Cardiac septum (tissue), 1 donor: Measurements from ENCODE around the gene PCDHGA6. TPM values are rescaled to one million over a fixed set of nuclear protein-coding genes. Genes with fewer than 3 reads are reported as not detected.
"Not testable (repeated sequence)": the region's sequence is repeated elsewhere in the genome, so short reads cannot be mapped to it uniquely, and the experiment has no call there.

ENCODE experiments used
- DNase-seq: peaks from one replicate; pipeline ENCODE4 v3.0.0-alpha.2; 2020; ENCODE audit warnings: low spot score
- intact Hi-C: fragments of 100-400 bp; cut with DNase I; formaldehyde crosslinking; loops from one replicate; pipeline ENCODE4 v1.14.0; 2022
- long read RNA-seq: library from polyadenylated mRNA; unstranded; transcript quantifications from one replicate; pipeline ENCODE4 v2.0.0, GENCODE V29; 2021
- total RNA-seq: library from RNA; stranded (reverse); fragmentation: NEBNext Ultra II Directional; extraction: Animal tissue kit (Norgen Biotek cat#: 25700); gene quantifications from one replicate; pipeline ENCODE4 v1.2.1, GENCODE V29; 2021
- donor health status: DM: no; HTN: no; CAD: no.

Gene PCDHGA6
- 11.5 TPM for total RNA-seq
- long read RNA-seq, full-length matches to known transcripts = 3 of 4 reads
- long read RNA-seq, partial matches to known transcripts = 0 of 4 reads
- long read RNA-seq, other reads (novel, unspliced or antisense) = 1 of 4 reads

GRCh38 chr5:141373673-141374317, at the start of gene PCDHGA6:
Gene PCDHGA6 (plus strand): TSS chr5:141373891. CDS start chr5:141374084, 193 bp downstream.
- no peak for DNase-seq
- intact Hi-C loops = no loop called here

DNA sequence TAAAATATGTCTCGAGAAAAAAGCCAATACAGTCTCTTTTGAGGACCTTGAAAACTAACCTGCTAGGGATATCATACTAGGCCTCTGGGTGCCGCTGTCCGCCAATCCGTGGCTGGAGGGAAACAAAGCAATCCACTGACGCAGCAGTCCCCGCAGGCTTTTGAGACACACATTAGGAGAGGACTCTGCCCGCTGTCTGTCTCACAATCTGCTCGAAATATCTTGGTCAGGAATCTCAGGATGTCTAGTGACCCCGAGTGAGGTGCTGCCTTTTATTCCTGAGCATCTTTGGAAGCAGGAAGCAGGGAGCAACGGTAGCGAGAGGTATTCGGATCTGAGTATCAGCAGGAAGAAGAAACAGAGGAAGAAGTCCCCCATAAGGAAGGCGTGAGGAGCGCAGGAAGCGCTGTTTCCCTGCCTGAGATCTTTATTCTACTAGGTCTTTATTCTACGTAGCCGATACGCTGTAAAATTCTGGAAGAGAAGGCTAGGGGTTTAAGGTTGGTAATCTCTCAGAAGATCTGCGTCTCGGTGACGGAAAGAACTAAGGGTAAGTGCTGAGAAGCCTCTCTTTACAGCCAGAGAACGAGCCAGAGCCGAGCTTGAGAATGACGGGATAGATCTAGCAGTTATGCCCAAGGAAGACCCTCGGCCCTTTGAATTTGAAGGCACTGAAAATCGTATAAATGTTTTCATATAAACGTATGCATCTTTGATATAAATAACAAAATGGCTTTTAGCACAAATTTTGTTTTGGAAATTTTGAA, 47.4 kb upstream of the PCDHGA6 start:
- intact Hi-C loops = loop anchor here (10.0 kb wide), 1 partner anchor 199 kb away; no protein-coding TSS in a partner anchor
- no peak for DNase-seq

DNA sequence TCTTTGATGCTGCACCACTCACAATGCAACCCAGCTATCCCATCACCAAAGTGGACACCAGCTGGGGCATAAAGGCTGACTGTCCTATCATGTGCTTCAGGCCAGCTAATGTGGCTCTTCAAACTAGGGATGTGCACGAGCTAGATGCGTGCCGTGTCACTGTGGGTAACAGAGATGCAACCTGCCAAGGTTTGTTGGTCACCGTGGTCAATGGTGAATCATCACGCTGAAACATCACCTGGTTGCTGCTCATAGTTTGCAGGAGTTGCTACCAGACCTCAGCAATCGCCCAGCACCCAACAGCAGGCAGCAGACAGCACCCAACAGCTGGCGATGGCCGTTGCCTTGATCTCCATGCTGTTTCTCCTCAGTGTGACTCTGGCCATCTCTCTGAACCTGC, 45.5 kb upstream of the PCDHGA6 start:
- DNase-seq = no peak
- intact Hi-C loops = loop anchor here (10.0 kb wide), 1 partner anchor 197 kb away; no protein-coding TSS in a partner anchor

GRCh38 chr5:141330299-141331080, 43.2 kb upstream of the PCDHGA6 start, which contains the start of gene PCDHGA1:
Gene PCDHGA1 (plus strand): TSS chr5:141330514.
- intact Hi-C loops = no loop called here
- DNase-seq = no peak

DNA sequence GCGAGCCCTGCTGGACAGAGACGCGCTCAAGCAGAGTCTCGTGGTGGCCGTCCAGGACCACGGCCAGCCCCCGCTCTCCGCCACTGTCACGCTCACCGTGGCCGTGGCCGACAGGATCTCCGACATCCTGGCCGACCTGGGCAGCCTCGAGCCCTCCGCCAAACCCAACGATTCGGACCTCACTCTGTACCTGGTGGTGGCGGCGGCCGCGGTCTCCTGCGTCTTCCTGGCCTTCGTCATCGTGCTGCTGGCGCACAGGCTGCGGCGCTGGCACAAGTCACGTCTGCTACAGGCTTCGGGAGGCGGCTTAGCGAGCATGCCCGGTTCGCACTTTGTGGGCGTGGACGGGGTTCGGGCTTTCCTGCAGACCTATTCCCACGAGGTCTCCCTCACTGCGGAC, 41.1 kb upstream of the PCDHGA6 start:
- DNase-seq, intact Hi-C loops: not testable (repeated sequence)

DNA sequence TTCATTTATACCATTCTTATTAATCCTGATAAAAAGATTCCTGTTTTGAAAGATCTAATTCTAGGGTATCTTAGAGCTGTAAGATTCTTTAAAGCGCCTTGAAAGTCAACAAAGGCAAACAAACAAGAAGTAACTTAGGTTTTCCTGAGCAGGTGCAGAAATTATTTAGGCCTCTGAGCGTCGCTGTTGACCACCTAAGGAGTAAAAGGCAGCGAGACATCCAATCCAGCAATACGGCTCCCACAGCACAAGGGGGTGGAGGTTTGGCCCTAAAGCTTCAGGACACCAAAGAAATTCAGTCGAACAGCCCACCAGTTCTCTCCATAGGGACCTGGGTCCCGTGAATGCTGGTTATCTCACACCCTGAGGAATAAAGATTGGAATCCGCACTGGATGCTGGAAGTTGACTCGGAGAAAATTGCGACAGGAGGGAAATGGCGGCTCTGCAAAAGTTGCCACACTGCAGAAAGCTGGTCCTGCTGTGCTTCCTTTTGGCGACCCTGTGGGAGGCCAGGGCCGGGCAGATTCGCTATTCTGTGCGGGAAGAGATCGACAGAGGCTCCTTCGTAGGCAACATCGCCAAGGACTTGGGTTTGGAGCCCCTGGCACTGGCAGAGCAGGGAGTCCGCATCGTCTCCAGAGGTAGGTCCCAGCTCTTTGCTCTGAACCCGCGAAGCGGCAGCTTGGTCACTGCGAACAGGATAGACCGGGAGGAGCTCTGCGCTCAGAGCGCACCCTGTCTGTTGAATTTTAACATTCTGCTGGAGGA, 35.0 kb upstream of the PCDHGA6 start, which contains the start of gene PCDHGA2:
TSS of gene PCDHGA2 (plus strand) at position 223 of the 769 bp plus-strand sequence.
- no peak for DNase-seq
- intact Hi-C loops = no loop called here

- DNase-seq, intact Hi-C loops: not testable (repeated sequence)
Measured at GRCh38 chr5:141340781-141341354, 32.8 kb upstream of the PCDHGA6 start.

GRCh38 chr5:141342773-141343172, 30.9 kb upstream of the PCDHGA6 start:
- DNase-seq = no peak
- intact Hi-C loops = loop anchor here (2.0 kb wide), 1 partner anchor 218 kb away; no protein-coding TSS in a partner anchor

DNA sequence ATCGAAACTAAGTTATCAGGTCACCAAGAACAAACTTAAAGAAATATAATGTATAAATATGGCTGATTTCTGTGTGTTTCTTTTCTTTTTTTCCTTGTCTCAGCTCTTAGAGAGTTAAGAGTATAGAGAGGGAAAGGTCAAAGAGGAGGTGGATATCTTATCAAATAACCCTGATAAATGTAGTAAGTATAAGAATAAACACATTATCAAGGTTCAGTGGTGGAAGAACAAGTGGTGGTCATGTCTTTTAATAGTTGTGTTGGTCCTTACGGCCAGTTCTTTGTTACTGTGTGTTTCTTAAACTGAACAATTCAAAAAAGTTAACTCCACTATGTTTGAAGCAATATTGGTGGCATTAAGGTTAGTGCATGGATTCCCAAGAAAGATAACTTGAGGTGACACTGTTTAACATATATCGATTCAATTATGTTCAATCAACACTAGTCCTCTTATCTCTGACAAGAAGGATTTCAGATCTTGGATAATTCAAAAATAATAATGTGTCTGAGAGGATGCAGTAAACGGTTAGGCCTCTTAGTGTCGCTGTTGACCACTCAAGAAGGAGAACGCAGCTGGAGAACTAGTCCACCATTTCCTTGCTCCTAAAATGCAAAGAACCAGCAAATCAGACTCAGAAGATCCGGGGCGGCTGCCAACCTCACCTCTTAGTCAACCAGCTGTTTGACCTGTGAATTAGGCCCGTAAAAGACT, 30.3 kb upstream of the PCDHGA6 start, which contains the start of gene PCDHGA3:
TSS of gene PCDHGA3 (plus strand) at position 588 of the 711 bp plus-strand sequence. CDS start 205 bp downstream, outside the sequence.
- intact Hi-C loops = loop anchor here (2.0 kb wide), 1 partner anchor 217 kb away; no protein-coding TSS in a partner anchor

GRCh38 chr5:141343953-141344463, 29.7 kb upstream of the PCDHGA6 start:
- DNase-seq = no peak
- intact Hi-C loops = loop anchor here (2.0 kb wide), 1 partner anchor 217 kb away; no protein-coding TSS in a partner anchor

More for the DNA sequence above, 30.3 kb upstream of the PCDHGA6 start, which contains the start of gene PCDHGA3:
- DNase-seq = no peak

- no peak for DNase-seq
- intact Hi-C loops = no loop called here
Measured at GRCh38 chr5:141345327-141345726, 28.4 kb upstream of the PCDHGA6 start.

DNA sequence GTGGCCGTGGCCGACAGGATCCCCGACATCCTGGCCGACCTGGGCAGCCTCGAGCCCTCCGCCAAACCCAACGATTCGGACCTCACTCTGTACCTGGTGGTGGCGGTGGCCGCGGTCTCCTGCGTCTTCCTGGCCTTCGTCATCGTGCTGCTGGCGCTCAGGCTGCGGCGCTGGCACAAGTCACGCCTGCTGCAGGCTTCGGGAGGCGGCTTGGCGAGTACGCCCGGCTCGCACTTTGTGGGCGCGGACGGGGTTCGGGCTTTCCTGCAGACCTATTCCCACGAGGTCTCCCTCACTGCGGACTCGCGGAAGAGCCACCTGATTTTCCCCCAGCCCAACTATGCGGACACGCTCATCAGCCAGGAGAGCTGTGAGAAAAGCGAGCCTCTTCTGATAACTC, 27.7 kb upstream of the PCDHGA6 start:
- intact Hi-C loops, DNase-seq: not testable (repeated sequence)

- intact Hi-C loops = no loop called here
- DNase-seq = no peak
Measured at GRCh38 chr5:141349917-141350619, 23.6 kb upstream of the PCDHGA6 start, which contains the start of gene PCDHGB1. Gene PCDHGB1 (plus strand): TSS chr5:141350099. CDS start chr5:141350261, 162 bp downstream.

DNA sequence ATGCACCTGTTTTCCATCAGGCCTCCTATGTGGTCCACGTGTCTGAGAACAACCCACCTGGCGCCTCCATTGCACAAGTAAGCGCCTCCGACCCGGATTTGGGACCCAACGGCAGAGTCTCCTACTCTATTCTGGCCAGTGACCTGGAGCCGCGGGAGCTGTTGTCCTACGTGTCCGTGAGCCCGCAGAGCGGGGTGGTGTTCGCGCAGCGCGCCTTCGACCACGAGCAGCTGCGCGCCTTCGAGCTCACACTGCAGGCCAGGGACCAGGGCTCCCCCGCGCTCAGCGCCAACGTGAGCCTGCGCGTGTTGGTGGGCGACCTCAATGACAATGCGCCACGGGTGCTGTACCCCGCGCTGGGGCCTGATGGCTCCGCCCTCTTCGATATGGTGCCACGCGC, 22.1 kb upstream of the PCDHGA6 start:
- intact Hi-C loops = no loop called here
- DNase-seq = no peak

GRCh38 chr5:141354900-141355469, 18.7 kb upstream of the PCDHGA6 start, which contains the start of gene PCDHGA4:
Gene PCDHGA4 (plus strand): TSS chr5:141355021. CDS start chr5:141355108, 87 bp downstream.
- DNase-seq = no peak
- intact Hi-C loops = loop anchor here (5.0 kb wide), 1 partner anchor 47 kb away; the partner anchor contains the start of gene PCDHGA9

- DNase-seq = no peak
- intact Hi-C loops = loop anchor here (5.0 kb wide), 1 partner anchor 47 kb away; the partner anchor contains the start of gene PCDHGA9
Measured at GRCh38 chr5:141355641-141356040, 18.1 kb upstream of the PCDHGA6 start.
